Measurements from ENCODE around the gene CFAP20. TPM values are rescaled to one million over a fixed set of nuclear protein-coding genes. Genes with fewer than 3 reads are reported as not detected.
A peak's percentile ranks its signal among the peaks of the same experiment; 100 is the strongest.

CFAP20 gene
- total and polyA plus RNA-seq, 2 of the 13 experiments (the other 11 are each of a cell fraction or from before 2014, with no cell fraction given), result 73.1 to 87.4 TPM

DNA sequence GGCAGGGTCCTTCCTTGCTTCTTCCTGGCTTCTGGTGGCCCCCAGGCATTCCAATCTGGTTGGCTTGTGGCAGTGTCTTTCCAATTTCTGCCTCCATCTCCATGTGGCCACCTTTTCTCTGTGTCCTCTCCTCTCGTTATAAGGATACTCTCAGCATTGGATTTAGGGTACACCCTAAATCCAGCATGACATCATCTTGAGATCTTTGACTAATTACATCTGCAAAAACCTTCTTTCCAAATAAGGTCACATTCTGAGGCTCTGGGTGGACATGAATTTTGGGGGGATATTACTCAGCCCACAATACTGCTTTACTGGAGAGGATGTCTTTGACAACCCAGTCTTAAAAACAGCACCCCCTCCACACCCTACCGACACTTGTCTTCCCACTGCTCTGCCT is 18.9 kb upstream of the CFAP20 start:
- Histone ChIP-seq H3K4me1 (ENCODE audit: insufficient read depth, low read length) (peaks cover 9% of the 10 kb centered on the region), H3K36me3 (replicated peaks in 1 of 2; ENCODE audit: control insufficient read depth in 1 of 2, insufficient read depth in 2 of 2, low read length in 2 of 2) (no peaks in the 10 kb centered on the region), H3K9ac (ENCODE audit: insufficient read depth, low read depth, low read length) (no peak overlapping the region), H3K4me3 (replicated peaks in 1 of 3; ENCODE audit: insufficient read depth in 1 of 3, low read depth in 2 of 3, low read length in 3 of 3) (no peak overlapping the region), H4K20me1 (ENCODE audit: insufficient read depth, low read length) (no peaks in the 10 kb centered on the region), H2AFZ (ENCODE audit: low read length) (no peak overlapping the region), H3K4me2 (ENCODE audit: low read depth, low read length) (no peak overlapping the region), H3K27me3 (ENCODE audit: control insufficient read depth in 1 of 2, insufficient read depth in 2 of 2, low read length in 2 of 2) (no peaks in the 10 kb centered on the region), H3K27ac (ENCODE audit: extremely low read length, insufficient read depth, low read length) (no peak overlapping the region), H3K79me2 (ENCODE audit: insufficient read depth, low read length) (no peaks in the 10 kb centered on the region), H3K9me3 (ENCODE audit: low read length) (no peaks in the 10 kb centered on the region)
- WGBS (ENCODE audit: low lambda C conversion rate), result 48% methylated on average over 2 of the region's 2 CpGs
- FAIRE-seq (no peak), ATAC-seq (no peak), DNase-seq (ENCODE audit: low spot score) (no peak)
- BruUV-seq (replicated peaks), result no TSS peak
- CTCF ChIA-PET (ENCODE audit: low intra/inter-chr PET ratio, low total read pairs), result no interaction called here
- intact Hi-C loops (cut with micrococcal nuclease; ENCODE audit: unreplicated experiment) (no loop called here), in situ Hi-C loops (cut with HindIII; ENCODE audit: extremely low pct_ligation_motif_present, low pct_unique_long_range_greater_than_20kb) (no loop called here)
- POLR2A ChIA-PET, result no interaction called here
- no peak for TF ChIP-seq TARDBP (CRISPR knock-in tag; IDR thresholded peaks at IDR 0.05)
- TF ChIP-seq CENPX (CRISPR knock-in tag; IDR thresholded peaks at IDR 0.05), result no peak
- peak; percentile 50 for TF ChIP-seq ATF7 (IDR thresholded peaks at IDR 0.05)
- no peak for TF ChIP-seq ATF7 (CRISPR knock-in tag; IDR thresholded peaks at IDR 0.05)

DNA sequence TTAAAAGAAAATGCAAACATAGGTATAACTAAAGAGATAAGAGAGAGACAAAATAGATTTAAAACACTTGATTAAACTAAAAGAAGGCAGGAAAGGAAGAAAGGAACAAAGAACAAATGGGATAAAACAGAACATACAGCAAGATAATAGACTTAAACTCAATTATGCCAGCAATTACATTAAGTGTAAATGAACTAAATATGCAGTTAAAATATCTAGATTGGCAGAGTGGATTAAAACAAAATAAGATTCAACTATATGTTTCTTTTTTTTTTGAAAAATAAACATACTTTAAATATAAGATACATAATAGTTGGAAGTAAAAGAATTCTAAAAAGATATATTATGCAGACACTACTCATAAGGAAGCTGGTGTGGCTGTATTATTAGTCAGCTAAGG is 9.7 kb upstream of the CFAP20 start:
- no peaks in the 10 kb centered on the region; a peak in 1 of 5 replicates for H3K27me3 ChIP-seq (ENCODE audit: control insufficient read depth in 1 of 2, insufficient read depth in 2 of 2, low read length in 2 of 2)
- H4K20me1 ChIP-seq (ENCODE audit: insufficient read depth, low read length), result no peaks in the 10 kb centered on the region
- DNase-seq (ENCODE audit: low spot score), result no peak
- ATAC-seq, result no peak
- H2AFZ ChIP-seq (ENCODE audit: low read length), result no peak overlapping the region
- CTCF ChIA-PET (ENCODE audit: low intra/inter-chr PET ratio, low total read pairs), result no interaction called here
- no peak overlapping the region for H3K4me3 ChIP-seq (replicated peaks in 1 of 3; ENCODE audit: insufficient read depth in 1 of 3, low read depth in 2 of 3, low read length in 3 of 3)
- no peaks in the 10 kb centered on the region for H3K79me2 ChIP-seq (ENCODE audit: insufficient read depth, low read length)
- BruUV-seq (replicated peaks), result no TSS peak
- peaks cover 9% of the 10 kb centered on the region for H3K9me3 ChIP-seq (ENCODE audit: low read length)
- no peak overlapping the region for H3K27ac ChIP-seq (ENCODE audit: extremely low read length, insufficient read depth, low read length)
- in situ Hi-C loops (cut with HindIII; ENCODE audit: extremely low pct_ligation_motif_present, low pct_unique_long_range_greater_than_20kb) (no loop called here), intact Hi-C loops (cut with micrococcal nuclease; ENCODE audit: unreplicated experiment) (no loop called here)
- no peaks in the 10 kb centered on the region for H3K4me1 ChIP-seq (ENCODE audit: insufficient read depth, low read length)
- no peak overlapping the region for H3K9ac ChIP-seq (ENCODE audit: insufficient read depth, low read depth, low read length)
- no peaks in the 10 kb centered on the region for H3K36me3 ChIP-seq (replicated peaks in 1 of 2; ENCODE audit: control insufficient read depth in 1 of 2, insufficient read depth in 2 of 2, low read length in 2 of 2)
- POLR2A ChIA-PET, result no interaction called here
- no peak overlapping the region for H3K4me2 ChIP-seq (ENCODE audit: low read depth, low read length)
- no peak for FAIRE-seq
- TF ChIP-seq CBX1 (IDR thresholded peaks at IDR 0.05; ENCODE audit: low read depth), result no peak
- TF ChIP-seq BORCS8-MEF2B (CRISPR knock-in tag; IDR thresholded peaks at IDR 0.05), result no peak
- TF ChIP-seq AGO1 (IDR thresholded peaks at IDR 0.05; ENCODE audit: low read depth, low read length, poor library complexity, severe bottlenecking), result no peak
- no peak for TF ChIP-seq SRSF9 (IDR thresholded peaks at IDR 0.05; ENCODE audit: borderline replicate concordance, insufficient read depth, low read depth, low read length, poor library complexity, severe bottlenecking)
- TF ChIP-seq SALL1 (CRISPR knock-in tag; IDR thresholded peaks at IDR 0.05), result no peak
- no peak for TF ChIP-seq ZBTB1 (CRISPR knock-in tag; IDR thresholded peaks at IDR 0.05; ENCODE audit: borderline replicate concordance)
- no peak for TF ChIP-seq IKZF4 (CRISPR knock-in tag; IDR thresholded peaks at IDR 0.05; ENCODE audit: borderline replicate concordance, low read depth, not compliant biosample characterization)
- no peak for TF ChIP-seq ZNF75D (CRISPR knock-in tag; IDR thresholded peaks at IDR 0.05; ENCODE audit: borderline replicate concordance)
- TF ChIP-seq, protein P1, sequence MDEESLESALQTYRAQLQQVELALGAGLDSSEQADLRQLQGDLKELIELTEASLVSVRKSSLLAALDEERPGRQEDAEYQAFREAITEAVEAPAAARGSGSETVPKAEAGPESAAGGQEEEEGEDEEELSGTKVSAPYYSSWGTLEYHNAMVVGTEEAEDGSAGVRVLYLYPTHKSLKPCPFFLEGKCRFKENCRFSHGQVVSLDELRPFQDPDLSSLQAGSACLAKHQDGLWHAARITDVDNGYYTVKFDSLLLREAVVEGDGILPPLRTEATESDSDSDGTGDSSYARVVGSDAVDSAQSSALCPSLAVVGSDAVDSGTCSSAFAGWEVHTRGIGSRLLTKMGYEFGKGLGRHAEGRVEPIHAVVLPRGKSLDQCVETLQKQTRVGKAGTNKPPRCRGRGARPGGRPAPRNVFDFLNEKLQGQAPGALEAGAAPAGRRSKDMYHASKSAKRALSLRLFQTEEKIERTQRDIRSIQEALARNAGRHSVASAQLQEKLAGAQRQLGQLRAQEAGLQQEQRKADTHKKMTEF (CRISPR knock-in tag; IDR thresholded peaks at IDR 0.05), result no peak
- no peak for TF ChIP-seq ZKSCAN5 (CRISPR knock-in tag; IDR thresholded peaks at IDR 0.05)
- no peak for TF ChIP-seq ZSCAN31 (CRISPR knock-in tag; IDR thresholded peaks at IDR 0.05; ENCODE audit: low read depth)
- TF ChIP-seq, protein P2, sequence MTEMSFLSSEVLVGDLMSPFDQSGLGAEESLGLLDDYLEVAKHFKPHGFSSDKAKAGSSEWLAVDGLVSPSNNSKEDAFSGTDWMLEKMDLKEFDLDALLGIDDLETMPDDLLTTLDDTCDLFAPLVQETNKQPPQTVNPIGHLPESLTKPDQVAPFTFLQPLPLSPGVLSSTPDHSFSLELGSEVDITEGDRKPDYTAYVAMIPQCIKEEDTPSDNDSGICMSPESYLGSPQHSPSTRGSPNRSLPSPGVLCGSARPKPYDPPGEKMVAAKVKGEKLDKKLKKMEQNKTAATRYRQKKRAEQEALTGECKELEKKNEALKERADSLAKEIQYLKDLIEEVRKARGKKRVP (CRISPR knock-in tag; IDR thresholded peaks at IDR 0.05), result no peak
- TF ChIP-seq SNAPC2 (CRISPR knock-in tag; IDR thresholded peaks at IDR 0.05), result no peak
- TF ChIP-seq CCDC6 (CRISPR knock-in tag; IDR thresholded peaks at IDR 0.05), result no peak

All from HepG2 (cell line).